HCEC 1CT (cell line): Measurements from ENCODE around the gene STYXL2.

ENCODE experiments used
- DNase-seq: peaks from one replicate; pipeline ENCODE4 v3.0.0-alpha.2; 2017

STYXL2 gene

GRCh38 chr1:167081594-167082156 lies 12.2 kb upstream of the STYXL2 start:
- no peak for DNase-seq

- DNase-seq, result no peak
Observed at GRCh38 chr1:167082511-167083027, 11.3 kb upstream of the STYXL2 start.

GRCh38 chr1:167083066-167083665 lies 10.7 kb upstream of the STYXL2 start:
- DNase-seq, result no peak

- no peak for DNase-seq
Observed at GRCh38 chr1:167083871-167084270, 10.0 kb upstream of the STYXL2 start.

- no peak for DNase-seq
Observed at GRCh38 chr1:167084757-167085156, 9.1 kb upstream of the STYXL2 start.

- DNase-seq, result no peak
Observed at GRCh38 chr1:167086033-167086432, 7.8 kb upstream of the STYXL2 start.

GRCh38 chr1:167086768-167087167 lies 7.1 kb upstream of the STYXL2 start:
- DNase-seq, result no peak

- no peak for DNase-seq
Observed at GRCh38 chr1:167088746-167089417, 5.0 kb upstream of the STYXL2 start.

GRCh38 chr1:167089939-167090313 lies 3.9 kb upstream of the STYXL2 start:
- DNase-seq, result no peak

- DNase-seq, result no peak
Observed at GRCh38 chr1:167090314-167090942, 3.4 kb upstream of the STYXL2 start, which contains the start of gene GPA33. Gene GPA33, minus strand, starts transcription at chr1:167090377. Its CDS starts 90 bp downstream, at chr1:167090287.

- DNase-seq, result no peak
Observed at GRCh38 chr1:167092653-167093052, 1.2 kb upstream of the STYXL2 start.

GRCh38 chr1:167094690-167095089 lies 815 bp downstream of the STYXL2 start:
- no peak for DNase-seq

- peak; percentile 73 for DNase-seq
Observed at GRCh38 chr1:167095368-167095767, 1.5 kb downstream of the STYXL2 start.

GRCh38 chr1:167099851-167100250 lies 6.0 kb downstream of the STYXL2 start:
- DNase-seq, result no peak

- no peak for DNase-seq
Observed at GRCh38 chr1:167100730-167101129, 6.9 kb downstream of the STYXL2 start.

GRCh38 chr1:167101754-167102153 lies 7.9 kb downstream of the STYXL2 start:
- no peak for DNase-seq

- no peak for DNase-seq
Observed at GRCh38 chr1:167102906-167103573, 9.2 kb downstream of the STYXL2 start.

- no peak for DNase-seq
Observed at GRCh38 chr1:167104256-167104633, 10.4 kb downstream of the STYXL2 start.

GRCh38 chr1:167105271-167106118 lies 11.6 kb downstream of the STYXL2 start:
- DNase-seq, result no peak

GRCh38 chr1:167106119-167106461 lies 12.2 kb downstream of the STYXL2 start:
- DNase-seq, result no peak

GRCh38 chr1:167107456-167107855 lies 13.6 kb downstream of the STYXL2 start:
- DNase-seq, result peak; percentile 27

GRCh38 chr1:167109125-167109524 lies 15.2 kb downstream of the STYXL2 start:
- no peak for DNase-seq
